Prostate gland (tissue), 2 donors: ENCODE data around the gene CACNA1D.

Source experiments
- POLR2A ChIP-seq: fragments of 450-650 bp; IDR thresholded peaks from one replicate; pipeline ENCODE4 v1.6.1; 2016; ENCODE audit warnings: antibody characterized with exemption, mild to moderate bottlenecking
- POLR2AphosphoS5 ChIP-seq: sonication (generic); formaldehyde crosslinking; IDR thresholded peaks from one replicate; pipeline ENCODE4 v1.6.1; 2017; ENCODE audit warnings: antibody characterized with exemption
- TF ChIP-seq, protein P1 (sequence below), 4 experiments: fragments of 200-600 bp in 2 of 4; fragments of 450-650 bp in 2 of 4; sonication (generic) in 2 of 4; IDR thresholded peaks; 1 replicate in 3 of 4; 2 replicates in 1 of 4; pipeline ENCODE4 v1.5.1; 2016 to 2019; ENCODE audit warnings: antibody characterized with exemption in 4 of 4, mild to moderate bottlenecking in 2 of 4, moderate library complexity in 2 of 4

DNA sequence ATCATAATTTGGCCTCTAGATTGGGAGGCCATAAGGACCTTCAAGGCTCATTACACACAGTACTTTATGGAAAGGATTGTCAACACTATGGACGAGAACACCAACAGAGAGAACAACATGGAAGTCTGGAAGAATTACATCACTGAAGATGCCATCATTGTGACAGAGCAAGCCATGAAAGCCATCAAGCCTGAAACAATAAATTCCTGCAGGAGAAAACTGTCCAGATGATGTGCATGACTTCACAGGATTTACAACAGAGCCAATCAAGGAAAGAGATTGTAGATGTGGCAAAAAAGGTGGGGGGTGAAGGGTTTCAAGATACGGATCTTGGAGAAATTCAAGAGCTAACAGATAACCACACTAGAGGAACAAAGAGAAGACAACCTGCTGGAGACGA, 367.8 kb downstream of the CACNA1D start:
- TF ChIP-seq, protein P1, sequence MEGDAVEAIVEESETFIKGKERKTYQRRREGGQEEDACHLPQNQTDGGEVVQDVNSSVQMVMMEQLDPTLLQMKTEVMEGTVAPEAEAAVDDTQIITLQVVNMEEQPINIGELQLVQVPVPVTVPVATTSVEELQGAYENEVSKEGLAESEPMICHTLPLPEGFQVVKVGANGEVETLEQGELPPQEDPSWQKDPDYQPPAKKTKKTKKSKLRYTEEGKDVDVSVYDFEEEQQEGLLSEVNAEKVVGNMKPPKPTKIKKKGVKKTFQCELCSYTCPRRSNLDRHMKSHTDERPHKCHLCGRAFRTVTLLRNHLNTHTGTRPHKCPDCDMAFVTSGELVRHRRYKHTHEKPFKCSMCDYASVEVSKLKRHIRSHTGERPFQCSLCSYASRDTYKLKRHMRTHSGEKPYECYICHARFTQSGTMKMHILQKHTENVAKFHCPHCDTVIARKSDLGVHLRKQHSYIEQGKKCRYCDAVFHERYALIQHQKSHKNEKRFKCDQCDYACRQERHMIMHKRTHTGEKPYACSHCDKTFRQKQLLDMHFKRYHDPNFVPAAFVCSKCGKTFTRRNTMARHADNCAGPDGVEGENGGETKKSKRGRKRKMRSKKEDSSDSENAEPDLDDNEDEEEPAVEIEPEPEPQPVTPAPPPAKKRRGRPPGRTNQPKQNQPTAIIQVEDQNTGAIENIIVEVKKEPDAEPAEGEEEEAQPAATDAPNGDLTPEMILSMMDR (IDR thresholded peaks at IDR 0.05): no peak
- TF ChIP-seq POLR2A: no peak
- TF ChIP-seq POLR2AphosphoS5: no peak
